GM20431 (cell line): ENCODE results near the gene KPNB1.

Source experiments
- in situ Hi-C: fragments of 300-500 bp; cut with MseI, MboI; formaldehyde crosslinking; loops from one replicate; pipeline ENCODE4 v1.15.0; 2020; ENCODE audit warnings: low sequenced_read_pairs; ENCODE audit not compliant: unreplicated experiment

KPNB1 gene

GRCh38 chr17:47724705-47725104 is 75.0 kb downstream of the KPNB1 start:
- in situ Hi-C loops, result no loop called here

GRCh38 chr17:47725446-47726111 is 75.9 kb downstream of the KPNB1 start:
- in situ Hi-C loops, result no loop called here

GRCh38 chr17:47726796-47727703 is 77.3 kb downstream of the KPNB1 start:
- in situ Hi-C loops, result no loop called here

- in situ Hi-C loops, result no loop called here
These were observed 78.0 kb downstream of the KPNB1 start for GRCh38 chr17:47727704-47728036.

- in situ Hi-C loops, result no loop called here
These were observed 78.6 kb downstream of the KPNB1 start for GRCh38 chr17:47728214-47728877.

GRCh38 chr17:47729476-47729875 is 79.8 kb downstream of the KPNB1 start:
- in situ Hi-C loops, result no loop called here

GRCh38 chr17:47730681-47731080 is 81.0 kb downstream of the KPNB1 start:
- in situ Hi-C loops, result no loop called here

GRCh38 chr17:47731396-47731795 is 81.7 kb downstream of the KPNB1 start:
- in situ Hi-C loops, result no loop called here

- in situ Hi-C loops, result no loop called here
These were observed 82.8 kb downstream of the KPNB1 start for GRCh38 chr17:47732399-47733046.

GRCh38 chr17:47733047-47733673 is 83.4 kb downstream of the KPNB1 start, which contains the start of gene TBX21:
Gene TBX21, plus strand, starts transcription at chr17:47733236. Its CDS starts 219 bp downstream, at chr17:47733455.
- in situ Hi-C loops, result no loop called here

- in situ Hi-C loops, result no loop called here
These were observed 84.1 kb downstream of the KPNB1 start for GRCh38 chr17:47733674-47734410.

GRCh38 chr17:47735139-47735464 is 85.4 kb downstream of the KPNB1 start:
- in situ Hi-C loops, result no loop called here
